ENCODE data around the gene KIR2DL3. TPM values are rescaled to one million over a fixed set of nuclear protein-coding genes. Genes with fewer than 3 reads are reported as not detected.
"Not testable (repeated sequence)": the region's sequence is repeated elsewhere in the genome, so short reads cannot be mapped to it uniquely, and the experiment has no call there.

Gene KIR2DL3
- total and polyA plus RNA-seq, 7 experiments from 2014 or later = 0.11 to 4.0 (median 0.27) TPM; not detected in 4

- H3K27ac ChIP-seq (ENCODE audit: low read depth, low read length); H3K4me3 Mint-ChIP-seq; POLR2A ChIA-PET; H3K36me3 Mint-ChIP-seq; H3K36me3 ChIP-seq (ENCODE audit: control insufficient read depth in 2 of 3, insufficient read depth in 3 of 3, low read length in 3 of 3); H3K4me3 ChIP-seq (ENCODE audit: low read length); CTCF ChIA-PET; H3K4me1 ChIP-seq (ENCODE audit: control insufficient read depth in 2 of 2, insufficient read depth in 2 of 2, low read length in 2 of 2); H3K9me3 ChIP-seq (ENCODE audit: control insufficient read depth in 2 of 3, low read length in 3 of 3); H3K27me3 ChIP-seq (ENCODE audit: control insufficient read depth in 2 of 2, insufficient read depth in 2 of 2, low read length in 2 of 2); H3K27ac Mint-ChIP-seq; DNase-seq; intact Hi-C loops (cut with micrococcal nuclease): not testable (repeated sequence)
- H3K27me3 Mint-ChIP-seq = peaks cover 3 to 57% (median 30%) of the 10 kb centered on the region in 5 donors
- H3K4me1 Mint-ChIP-seq = peaks cover 0 to 17% (median 10%) of the 10 kb centered on the region in 7 donors
- H3K9me3 Mint-ChIP-seq = peaks cover 0 to 18% (median 2%) of the 10 kb centered on the region in 11 donors
- peak; percentile 68 for ATAC-seq
These were observed 49.8 kb downstream of the KIR2DL3 start for GRCh38 chr19:54788154-54788553.

GRCh38 chr19:54790711-54791110 is 52.4 kb downstream of the KIR2DL3 start:
- ChIA-PET POLR2A (no interaction called here), CTCF (no interaction called here)
- Histone ChIP-seq H3K9me3 (ENCODE audit: control insufficient read depth in 2 of 3, low read length in 3 of 3) (no peaks in the 10 kb centered on the region), H3K4me3 (ENCODE audit: low read length) (no peak overlapping the region), H3K36me3 (ENCODE audit: control insufficient read depth in 2 of 3, insufficient read depth in 3 of 3, low read length in 3 of 3) (no peaks in the 10 kb centered on the region), H3K4me1 (ENCODE audit: control insufficient read depth in 2 of 2, insufficient read depth in 2 of 2, low read length in 2 of 2) (no peaks in the 10 kb centered on the region), H3K27me3 (ENCODE audit: control insufficient read depth in 2 of 2, insufficient read depth in 2 of 2, low read length in 2 of 2) (no peaks in the 10 kb centered on the region), H3K27ac (ENCODE audit: low read depth, low read length) (no peak overlapping the region)
- H3K27me3 Mint-ChIP-seq = peaks cover 6 to 42% (median 17%) of the 10 kb centered on the region in 5 donors
- peaks cover 0 to 7% (median 0%) of the 10 kb centered on the region in 11 donors for H3K9me3 Mint-ChIP-seq
- H3K36me3 Mint-ChIP-seq = no peaks in the 10 kb centered on the region
- DNase-seq = no peak
- ATAC-seq = no peak
- no peak overlapping the region for H3K4me3 Mint-ChIP-seq
- peaks cover 0 to 21% (median 17%) of the 10 kb centered on the region in 7 donors for H3K4me1 Mint-ChIP-seq
- H3K27ac Mint-ChIP-seq = no peak overlapping the region
- intact Hi-C loops (cut with micrococcal nuclease) = no loop called here

GRCh38 chr19:54791476-54791875 is 53.2 kb downstream of the KIR2DL3 start:
- H3K27ac ChIP-seq (ENCODE audit: low read depth, low read length) = no peak overlapping the region
- H3K27me3 ChIP-seq (ENCODE audit: control insufficient read depth in 2 of 2, insufficient read depth in 2 of 2, low read length in 2 of 2) = no peaks in the 10 kb centered on the region
- ChIA-PET CTCF (no interaction called here), POLR2A (no interaction called here)
- H3K4me1 ChIP-seq (ENCODE audit: control insufficient read depth in 2 of 2, insufficient read depth in 2 of 2, low read length in 2 of 2) = no peaks in the 10 kb centered on the region
- DNase-seq (no peak), ATAC-seq (no peak)
- Mint-ChIP-seq H3K4me1 (peaks cover 0 to 21% (median 17%) of the 10 kb centered on the region in 7 donors), H3K9me3 (peaks cover 0 to 3% (median 0%) of the 10 kb centered on the region in 11 donors), H3K36me3 (no peaks in the 10 kb centered on the region), H3K27ac (no peak overlapping the region), H3K27me3 (peaks cover 7 to 43% (median 16%) of the 10 kb centered on the region in 5 donors), H3K4me3 (peak overlapping the region in 6 of 10 donors; percentile 6 to 44 (median 19))
- no peaks in the 10 kb centered on the region for H3K9me3 ChIP-seq (ENCODE audit: control insufficient read depth in 2 of 3, low read length in 3 of 3)
- intact Hi-C loops (cut with micrococcal nuclease) = no loop called here
- no peaks in the 10 kb centered on the region for H3K36me3 ChIP-seq (ENCODE audit: control insufficient read depth in 2 of 3, insufficient read depth in 3 of 3, low read length in 3 of 3)
- no peak overlapping the region for H3K4me3 ChIP-seq (ENCODE audit: low read length)

- H3K27ac Mint-ChIP-seq = peak overlapping the region in 6 of 9 donors; percentile 2 to 49 (median 14)
- ChIA-PET POLR2A (no interaction called here), CTCF (no interaction called here)
- peaks cover 0 to 4% (median 0%) of the 10 kb centered on the region in 11 donors for H3K9me3 Mint-ChIP-seq
- peaks cover 0 to 21% (median 17%) of the 10 kb centered on the region in 7 donors for H3K4me1 Mint-ChIP-seq
- peaks cover 11 to 42% (median 15%) of the 10 kb centered on the region in 5 donors for H3K27me3 Mint-ChIP-seq
- Histone ChIP-seq H3K27me3 (ENCODE audit: control insufficient read depth in 2 of 2, insufficient read depth in 2 of 2, low read length in 2 of 2) (no peaks in the 10 kb centered on the region), H3K4me3 (ENCODE audit: low read length) (peak overlapping the region; percentile 41), H3K9me3 (ENCODE audit: control insufficient read depth in 2 of 3, low read length in 3 of 3) (no peaks in the 10 kb centered on the region), H3K36me3 (ENCODE audit: control insufficient read depth in 2 of 3, insufficient read depth in 3 of 3, low read length in 3 of 3) (no peaks in the 10 kb centered on the region), H3K4me1 (ENCODE audit: control insufficient read depth in 2 of 2, insufficient read depth in 2 of 2, low read length in 2 of 2) (no peaks in the 10 kb centered on the region), H3K27ac (ENCODE audit: low read depth, low read length) (no peak overlapping the region)
- no peak for DNase-seq
- H3K4me3 Mint-ChIP-seq = peak overlapping the region; percentile 40 to 88 (median 78)
- no peak for ATAC-seq
- H3K36me3 Mint-ChIP-seq = no peaks in the 10 kb centered on the region
- intact Hi-C loops (cut with micrococcal nuclease) = no loop called here
These were observed 54.5 kb downstream of the KIR2DL3 start for GRCh38 chr19:54792814-54793213.

GRCh38 chr19:54795758-54796157 is 57.4 kb downstream of the KIR2DL3 start:
- H3K27me3 ChIP-seq (ENCODE audit: control insufficient read depth in 2 of 2, insufficient read depth in 2 of 2, low read length in 2 of 2) = no peaks in the 10 kb centered on the region
- no peak overlapping the region for H3K27ac ChIP-seq (ENCODE audit: low read depth, low read length)
- H3K4me1 Mint-ChIP-seq = peaks cover 0 to 21% (median 17%) of the 10 kb centered on the region in 7 donors
- H3K36me3 Mint-ChIP-seq = peaks cover 0 to 4% (median 0%) of the 10 kb centered on the region in 5 donors
- H3K27me3 Mint-ChIP-seq = peaks cover 18 to 39% (median 25%) of the 10 kb centered on the region in 5 donors
- no peak overlapping the region for H3K4me3 ChIP-seq (ENCODE audit: low read length)
- no peak overlapping the region for H3K4me3 Mint-ChIP-seq
- H3K4me1 ChIP-seq (ENCODE audit: control insufficient read depth in 2 of 2, insufficient read depth in 2 of 2, low read length in 2 of 2) = no peaks in the 10 kb centered on the region
- ATAC-seq (peak; percentile 45), DNase-seq (no peak)
- CTCF ChIA-PET = no interaction called here
- no peak overlapping the region for H3K27ac Mint-ChIP-seq
- POLR2A ChIA-PET = no interaction called here
- no peaks in the 10 kb centered on the region for H3K36me3 ChIP-seq (ENCODE audit: control insufficient read depth in 2 of 3, insufficient read depth in 3 of 3, low read length in 3 of 3)
- peaks cover 0 to 12% (median 3%) of the 10 kb centered on the region in 11 donors for H3K9me3 Mint-ChIP-seq
- intact Hi-C loops (cut with micrococcal nuclease) = no loop called here
- H3K9me3 ChIP-seq (ENCODE audit: control insufficient read depth in 2 of 3, low read length in 3 of 3) = peaks cover 0 to 5% (median 0%) of the 10 kb centered on the region in 3 experiments

Other genes starting within 250 kb of the KIR2DL3 start
- 10 to 100 TPM in 1 of 5 experiments, 1 to 10 TPM in 2, under 1 TPM in 1, not detected in 1; 0.85 to 12.8 (median 2.2) TPM for gene LAIR2, start 235.7 kb upstream of the KIR2DL3 start, total RNA-seq
- 1 to 10 TPM; 2.5 to 5.5 TPM for gene LAIR2, start 235.7 kb upstream of the KIR2DL3 start, polyA plus RNA-seq
- 10 to 100 TPM in 1 of 5 experiments, 1 to 10 TPM in 1, under 1 TPM in 3; 0.24 to 50.3 (median 0.87) TPM for gene LILRA2, start 164.7 kb upstream of the KIR2DL3 start, total RNA-seq
- under 1 TPM; 0.18 to 0.38 TPM for gene LILRA2, start 164.7 kb upstream of the KIR2DL3 start, polyA plus RNA-seq
- 10 to 100 TPM in 1 of 5 experiments, 1 to 10 TPM in 1, not detected in 3; 4.3 to 36.7 TPM for gene LILRA1, start 144.9 kb upstream of the KIR2DL3 start, total RNA-seq
- gene LILRA1, start 144.9 kb upstream of the KIR2DL3 start, polyA plus RNA-seq = under 1 TPM in 1 of 2 donors, not detected in 1; 0.14 TPM
- 10 to 100 TPM in 1 of 5 experiments, 1 to 10 TPM in 3, not detected in 1; 1.1 to 56.5 (median 5.1) TPM for gene LILRB1, start 108.0 kb upstream of the KIR2DL3 start, total RNA-seq
- gene LILRB1, start 108.0 kb upstream of the KIR2DL3 start, polyA plus RNA-seq = under 1 TPM in 1 of 2 donors, not detected in 1; 0.09 TPM
- 10 to 100 TPM in 1 of 5 experiments, 1 to 10 TPM in 3, under 1 TPM in 1; 0.15 to 20.2 (median 2.5) TPM for gene LILRB4, start 75.5 kb upstream of the KIR2DL3 start, total RNA-seq
- gene LILRB4, start 75.5 kb upstream of the KIR2DL3 start, polyA plus RNA-seq = not detected
- not detected for gene KIR3DL3, start 14.1 kb upstream of the KIR2DL3 start, total RNA-seq
- gene KIR3DL3, start 14.1 kb upstream of the KIR2DL3 start, polyA plus RNA-seq = not detected
- 1 to 10 TPM in 2 of 5 experiments, not detected in 3; 1.0 to 1.2 TPM for gene KIR2DL1, start 31.3 kb downstream of the KIR2DL3 start, total RNA-seq
- not detected for gene KIR2DL1, start 31.3 kb downstream of the KIR2DL3 start, polyA plus RNA-seq
- under 1 TPM in 3 of 5 experiments, not detected in 2; 0.15 to 0.48 (median 0.44) TPM for gene KIR2DL4, start 65.1 kb downstream of the KIR2DL3 start, total RNA-seq
- gene KIR2DL4, start 65.1 kb downstream of the KIR2DL3 start, polyA plus RNA-seq = not detected
- gene KIR3DL1, start 78.0 kb downstream of the KIR2DL3 start, total RNA-seq = 1 to 10 TPM in 2 of 5 experiments, not detected in 3; 1.1 to 2.0 TPM
- gene KIR3DL1, start 78.0 kb downstream of the KIR2DL3 start, polyA plus RNA-seq = under 1 TPM in 1 of 2 donors, not detected in 1; 0.14 TPM
- 1 to 10 TPM in 2 of 5 experiments, not detected in 3; 1.3 to 3.5 TPM for gene KIR2DS4, start 94.2 kb downstream of the KIR2DL3 start, total RNA-seq
- gene KIR2DS4, start 94.2 kb downstream of the KIR2DL3 start, polyA plus RNA-seq = under 1 TPM in 1 of 2 donors, not detected in 1; 0.24 TPM
- gene KIR3DL2, start 111.9 kb downstream of the KIR2DL3 start, total RNA-seq = 1 to 10 TPM in 2 of 5 experiments, under 1 TPM in 1, not detected in 2; 0.94 to 6.1 (median 1.3) TPM
- gene KIR3DL2, start 111.9 kb downstream of the KIR2DL3 start, polyA plus RNA-seq = 1 to 10 TPM in 1 of 2 donors, under 1 TPM in 1; 0.40 to 1.5 TPM
- gene FCAR, start 135.7 kb downstream of the KIR2DL3 start, total RNA-seq = 100 to 1,000 TPM in 1 of 5 experiments, 1 to 10 TPM in 1, not detected in 3; 8.5 to 110 TPM
- not detected for gene FCAR, start 135.7 kb downstream of the KIR2DL3 start, polyA plus RNA-seq
- 10 to 100 TPM in 1 of 5 experiments, 1 to 10 TPM in 1, under 1 TPM in 2, not detected in 1; 0.65 to 22.1 (median 1.6) TPM for gene NCR1, start 167.6 kb downstream of the KIR2DL3 start, total RNA-seq
- not detected for gene NCR1, start 167.6 kb downstream of the KIR2DL3 start, polyA plus RNA-seq
- gene NLRP7, start 209.0 kb downstream of the KIR2DL3 start, total RNA-seq = not detected
- not detected for gene NLRP7, start 209.0 kb downstream of the KIR2DL3 start, polyA plus RNA-seq
- 10 to 100 TPM in 1 of 5 experiments, 1 to 10 TPM in 4; 3.7 to 18.6 (median 6.4) TPM for gene NLRP2, start 227.9 kb downstream of the KIR2DL3 start, total RNA-seq
- gene NLRP2, start 227.9 kb downstream of the KIR2DL3 start, polyA plus RNA-seq = 1 to 10 TPM; 2.2 to 5.5 TPM